ENCODE measurements around the gene TET1.
"Not testable (repeated sequence)": the region's sequence is repeated elsewhere in the genome, so short reads cannot be mapped to it uniquely, and the experiment has no call there.

GRCh38 chr10:68632271-68632560, 72.1 kb downstream of the TET1 start:
- TF ChIP-seq POLR2A, CTCF, EP300 (IDR thresholded peaks at IDR 0.05): not testable (repeated sequence)
